IMR-90 (cell line): ENCODE measurements around the gene FOXR1. TPM values are rescaled to one million over a fixed set of nuclear protein-coding genes. Genes with fewer than 3 reads are reported as not detected.

Experiments used
- microRNA-seq, 2 experiments: library from miRNA; stranded (forward) in 1 of 2; unstranded in 1 of 2; fragments of 10-50 nt in 1 of 2; fragments of <30 nt in 1 of 2; gene quantifications in 1 of 2; microRNA quantifications in 1 of 2; one replicate each; pipeline versions ENCODE3 to v1.1.0; 2013 to 2020; ENCODE audit not compliant: insufficient read depth in 1 of 2, insufficient read length in 1 of 2, unreplicated experiment in 1 of 2
- polyA plus RNA-seq, 3 experiments: library from polyadenylated mRNA; depleted of rRNA; stranded (reverse); fragments of >200 nt; gene quantifications; 2 replicates each; pipeline ENCODE4 v1.2.3, GENCODE V29; 2012; ENCODE audit warnings: low replicate concordance in 1 of 3
- small RNA-seq, 5 experiments: library from RNA; depleted of rRNA; stranded (forward); fragments of <200 nt; gene quantifications; one replicate each; pipeline ENCODE3, GENCODE V24; 2012
- total RNA-seq: library from RNA; depleted of rRNA; stranded (reverse); fragments of >200 nt; gene quantifications from 2 replicates; pipeline ENCODE4 v1.2.3, GENCODE V29; 2012; rRNA removed

FOXR1 gene
- total and polyA plus RNA-seq, 2 of the 4 experiments (the other 2 are of a cell fraction) = not detected

Small RNAs within 50 kb of the gene (microRNA-seq; reads per million reads assigned to microRNA genes)
- not detected for gene AP003392.2 (ENCODE audit: insufficient read depth, insufficient read length)
- not detected for gene MIR3656 (ENCODE audit: unreplicated experiment)
- not detected for gene RF00017 (ENCODE audit: insufficient read depth, insufficient read length)
- gene RF00019 (ENCODE audit: insufficient read depth, insufficient read length) = not detected
- not detected for gene RN7SL688P (ENCODE audit: insufficient read depth, insufficient read length)

Small RNAs within 50 kb of the gene (small RNA-seq; reads per million reads assigned to genes)
- gene AP003392.2 (0 reads per million in 5 experiments), gene RF00017 (0 reads per million in 5 experiments), gene RF00019 (0 reads per million in 5 experiments), gene RN7SL688P (0 reads per million in 5 experiments)

Other genes with a start within 250 kb of the FOXR1 start
- 197 and 225 TPM in 2 replicates for gene DDX6, start 180.6 kb upstream of the FOXR1 start, total RNA-seq
- 14.7 and 19.2 TPM in 2 replicates for gene DDX6, start 180.6 kb upstream of the FOXR1 start, polyA plus RNA-seq (2012; rRNA removed)
- not detected in 2 replicates for gene CXCR5, start 87.9 kb upstream of the FOXR1 start, total RNA-seq
- gene CXCR5, start 87.9 kb upstream of the FOXR1 start, polyA plus RNA-seq (2012; rRNA removed) = not detected in 2 replicates
- gene BCL9L, start 45.8 kb upstream of the FOXR1 start, total RNA-seq = 1.7 and 2.3 TPM in 2 replicates
- gene BCL9L, start 45.8 kb upstream of the FOXR1 start, polyA plus RNA-seq (2012; rRNA removed) = 17.0 and 21.5 TPM in 2 replicates
- not detected in 2 replicates for gene UPK2, start 15.5 kb upstream of the FOXR1 start, total RNA-seq
- 0.26 and 0.39 TPM in 2 replicates for gene UPK2, start 15.5 kb upstream of the FOXR1 start, polyA plus RNA-seq (2012; rRNA removed)
- 13.1 and 15.3 TPM in 2 replicates for gene CENATAC, start 26.4 kb downstream of the FOXR1 start, total RNA-seq
- gene CENATAC, start 26.4 kb downstream of the FOXR1 start, polyA plus RNA-seq (2012; rRNA removed) = 15.0 and 16.7 TPM in 2 replicates
- 727 and 842 TPM in 2 replicates for gene RPS25, start 46.6 kb downstream of the FOXR1 start, total RNA-seq
- 905 and 1,237 TPM in 2 replicates for gene RPS25, start 46.6 kb downstream of the FOXR1 start, polyA plus RNA-seq (2012; rRNA removed)
- 102 and 151 TPM in 2 replicates for gene TRAPPC4, start 47.0 kb downstream of the FOXR1 start, total RNA-seq
- gene TRAPPC4, start 47.0 kb downstream of the FOXR1 start, polyA plus RNA-seq (2012; rRNA removed) = 162 and 253 TPM in 2 replicates
- 7.5 and 8.3 TPM in 2 replicates for gene SLC37A4, start 59.1 kb downstream of the FOXR1 start, total RNA-seq
- 14.3 and 15.1 TPM in 2 replicates for gene SLC37A4, start 59.1 kb downstream of the FOXR1 start, polyA plus RNA-seq (2012; rRNA removed)
- gene HYOU1, start 85.4 kb downstream of the FOXR1 start, total RNA-seq = 152 and 181 TPM in 2 replicates
- gene HYOU1, start 85.4 kb downstream of the FOXR1 start, polyA plus RNA-seq (2012; rRNA removed) = 117 and 120 TPM in 2 replicates
- gene VPS11, start 96.1 kb downstream of the FOXR1 start, total RNA-seq = 22.2 and 30.5 TPM in 2 replicates
- 19.7 and 20.7 TPM in 2 replicates for gene VPS11, start 96.1 kb downstream of the FOXR1 start, polyA plus RNA-seq (2012; rRNA removed)
- 13.9 and 17.9 TPM in 2 replicates for gene HMBS, start 113.1 kb downstream of the FOXR1 start, total RNA-seq
- 55.3 and 59.5 TPM in 2 replicates for gene HMBS, start 113.1 kb downstream of the FOXR1 start, polyA plus RNA-seq (2012; rRNA removed)
- 13.6 and 15.2 TPM in 2 replicates for gene DPAGT1, start 130.1 kb downstream of the FOXR1 start, total RNA-seq
- 51.2 and 53.4 TPM in 2 replicates for gene DPAGT1, start 130.1 kb downstream of the FOXR1 start, polyA plus RNA-seq (2012; rRNA removed)
- 2.2 TPM in 2 replicates for gene C2CD2L, start 135.6 kb downstream of the FOXR1 start, total RNA-seq
- 8.7 and 9.5 TPM in 2 replicates for gene C2CD2L, start 135.6 kb downstream of the FOXR1 start, polyA plus RNA-seq (2012; rRNA removed)
- 8.1 and 9.1 TPM in 2 replicates for gene HINFP, start 149.8 kb downstream of the FOXR1 start, total RNA-seq
- gene HINFP, start 149.8 kb downstream of the FOXR1 start, polyA plus RNA-seq (2012; rRNA removed) = 12.8 and 15.3 TPM in 2 replicates
- under 0.01 TPM in 2 replicates for gene ABCG4, start 177.3 kb downstream of the FOXR1 start, total RNA-seq
- gene ABCG4, start 177.3 kb downstream of the FOXR1 start, polyA plus RNA-seq (2012; rRNA removed) = 0.20 and 0.26 TPM in 2 replicates
- 3.0 and 3.3 TPM in 2 replicates for gene NLRX1, start 197.0 kb downstream of the FOXR1 start, total RNA-seq
- gene NLRX1, start 197.0 kb downstream of the FOXR1 start, polyA plus RNA-seq (2012; rRNA removed) = 4.9 and 5.5 TPM in 2 replicates
- not detected in 2 replicates for gene NHERF4, start 213.7 kb downstream of the FOXR1 start, total RNA-seq
- not detected in 2 replicates for gene NHERF4, start 213.7 kb downstream of the FOXR1 start, polyA plus RNA-seq (2012; rRNA removed)
- 6.1 and 7.2 TPM in 2 replicates for gene CBL, start 234.6 kb downstream of the FOXR1 start, total RNA-seq
- 11.8 TPM in 2 replicates for gene CBL, start 234.6 kb downstream of the FOXR1 start, polyA plus RNA-seq (2012; rRNA removed)